Thymus (tissue), 11 donors: ENCODE results near the gene LRRC41. TPM values are rescaled to one million over a fixed set of nuclear protein-coding genes. Genes with fewer than 3 reads are reported as not detected.

Experiments used
- DNase-seq, 9 donors: peaks; one replicate each; pipeline ENCODE4 v3.0.0-alpha.2; 2013; ENCODE audit warnings: low spot score in 9 of 9, low read depth in 6 of 9, missing footprints in 1 of 9
- H3K27ac ChIP-seq, 2 donors: one replicate each; pipeline ENCODE4 v1.5.1; 2013; ENCODE audit warnings: control low read depth in 1 of 2, low read depth in 1 of 2, low read length in 1 of 2, mild to moderate bottlenecking in 1 of 2, moderate library complexity in 1 of 2
- H3K27me3 ChIP-seq, 2 donors: one replicate each; pipeline ENCODE4 v1.5.1; 2013; ENCODE audit warnings: low read length in 1 of 2; ENCODE audit not compliant: control insufficient read depth in 2 of 2, insufficient read depth in 1 of 2
- H3K36me3 ChIP-seq, 2 donors: one replicate each; pipeline ENCODE4 v1.5.1; 2013; ENCODE audit warnings: low read length in 1 of 2, mild to moderate bottlenecking in 1 of 2, moderate library complexity in 1 of 2; ENCODE audit not compliant: control insufficient read depth in 2 of 2, insufficient read depth in 2 of 2
- H3K4me1 ChIP-seq, 2 donors: one replicate each; pipeline ENCODE4 v1.5.1; 2013; ENCODE audit warnings: low read length in 2 of 2; ENCODE audit not compliant: control insufficient read depth in 2 of 2, insufficient read depth in 2 of 2
- H3K4me3 ChIP-seq, 2 donors: one replicate each; pipeline ENCODE4 v1.5.1; 2013; ENCODE audit warnings: low read length in 2 of 2, control low read depth in 1 of 2, mild to moderate bottlenecking in 1 of 2
- H3K9me3 ChIP-seq, 2 donors: one replicate each; pipeline ENCODE4 v1.5.1; 2013; ENCODE audit warnings: low read length in 1 of 2, mild to moderate bottlenecking in 1 of 2; ENCODE audit not compliant: control insufficient read depth in 2 of 2, insufficient read depth in 1 of 2
- whole genome bisulfite sequencing: extraction: QIAGEN DNeasy Blood & Tissue Kit; methylation state at CpG from one replicate; pipeline ENCODE4 v1.1.7; 2013; 5-methylcytosine and 5-hydroxymethylcytosine counted together
- polyA plus RNA-seq: library from polyadenylated mRNA; stranded (reverse); fragments of 200-250 nt; gene quantifications from one replicate; pipeline ENCODE4 v1.2.3, GENCODE V29; 2013
- total RNA-seq: library from RNA; stranded (reverse); fragments of 120-200 nt; gene quantifications from one replicate; pipeline ENCODE4 v1.2.4, GENCODE V29; 2013
- donor health status: healthy.

LRRC41 gene
- total and polyA plus RNA-seq, 2 donors = 24.1 to 32.8 TPM

DNA sequence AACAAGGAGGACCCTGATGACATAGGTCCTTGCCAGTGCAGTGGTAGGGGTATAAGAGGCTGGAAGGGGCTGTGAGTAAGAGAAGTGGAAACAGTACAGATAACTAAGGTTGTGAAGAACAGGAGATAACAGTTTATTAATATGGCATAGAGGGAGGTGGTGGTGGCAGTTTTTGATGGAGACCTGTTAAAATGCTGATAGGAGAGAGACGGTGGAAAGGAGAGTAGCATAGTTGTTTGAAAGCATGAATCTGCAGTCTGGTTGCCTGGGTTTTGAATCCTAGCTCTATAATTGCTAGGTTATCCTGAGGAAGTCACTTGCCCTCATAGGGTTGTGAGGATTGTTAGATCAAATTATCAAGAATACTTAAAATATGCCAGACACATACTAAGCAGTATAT, 19.4 kb downstream of the LRRC41 start:
- 98% methylated on average over 1 of the region's 1 CpG for WGBS
- no peaks in the 10 kb centered on the region for H3K27me3 ChIP-seq
- peaks cover 23 to 59% of the 10 kb centered on the region in 2 donors for H3K36me3 ChIP-seq
- no peak for DNase-seq
- no peak overlapping the region for H3K4me3 ChIP-seq
- no peaks in the 10 kb centered on the region for H3K9me3 ChIP-seq
- peaks cover 26 to 36% of the 10 kb centered on the region in 2 donors for H3K4me1 ChIP-seq
- H3K27ac ChIP-seq = no peak overlapping the region

DNA sequence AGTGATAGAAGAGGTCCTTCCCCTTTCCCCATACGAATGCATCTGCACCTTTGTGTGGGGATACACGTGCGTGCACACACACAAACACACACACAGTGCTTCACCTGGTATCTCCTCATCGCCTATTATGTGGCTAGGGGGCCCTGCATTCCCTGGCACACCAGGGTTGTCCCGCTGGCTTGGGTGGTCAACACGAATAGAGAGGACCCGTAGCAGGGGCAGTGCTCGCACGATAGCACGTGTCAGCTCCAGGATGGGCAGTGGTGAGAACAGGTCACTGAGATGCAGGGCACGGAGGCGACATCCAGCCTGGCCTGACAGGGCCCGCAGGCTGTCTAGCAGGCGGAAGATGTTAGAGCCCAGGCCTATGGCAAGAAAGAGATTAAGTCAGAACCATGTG, 22.4 kb downstream of the LRRC41 start:
- H3K36me3 ChIP-seq = peaks cover 41 to 81% of the 10 kb centered on the region in 2 donors

GRCh38 chr1:46280092-46280491, 23.3 kb downstream of the LRRC41 start:
- WGBS = over 99% methylated on average over 3 of the region's 3 CpGs
- DNase-seq = no peak
- H3K4me3 ChIP-seq = no peak overlapping the region
- H3K4me1 ChIP-seq = peaks cover 13 to 15% of the 10 kb centered on the region in 2 donors
- no peak overlapping the region for H3K27ac ChIP-seq
- no peaks in the 10 kb centered on the region for H3K9me3 ChIP-seq
- H3K27me3 ChIP-seq = no peaks in the 10 kb centered on the region
- peaks cover 38 to 83% of the 10 kb centered on the region in 2 donors for H3K36me3 ChIP-seq

More for the DNA sequence above, 22.4 kb downstream of the LRRC41 start:
- H3K9me3 ChIP-seq = no peaks in the 10 kb centered on the region
- DNase-seq = no peak
- H3K27me3 ChIP-seq = no peaks in the 10 kb centered on the region
- no peak overlapping the region for H3K4me3 ChIP-seq
- H3K4me1 ChIP-seq = peaks cover 21 to 24% of the 10 kb centered on the region in 2 donors
- WGBS = 97% methylated on average over 14 of the region's 14 CpGs
- no peak overlapping the region for H3K27ac ChIP-seq

DNA sequence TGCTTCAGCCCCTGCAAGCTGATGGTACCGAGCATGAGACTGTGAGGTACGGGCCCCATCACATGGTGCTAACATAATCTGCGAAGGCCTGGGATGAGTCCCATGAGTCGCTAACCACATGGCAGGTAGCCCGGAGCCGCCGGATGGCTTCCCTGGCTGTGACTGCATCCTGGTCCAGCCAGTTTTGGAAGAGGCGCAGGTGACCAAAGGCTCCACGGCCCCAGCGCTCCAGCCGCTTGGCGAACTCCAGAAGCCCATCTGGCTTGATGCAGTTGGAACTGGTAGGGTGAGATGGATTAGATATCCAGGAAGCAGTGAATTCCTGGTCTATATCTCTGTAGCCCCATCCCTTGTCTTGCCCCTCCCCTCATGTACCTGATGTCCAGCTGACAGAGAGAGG, 24.6 kb downstream of the LRRC41 start:
- H3K9me3 ChIP-seq = no peaks in the 10 kb centered on the region
- H3K4me3 ChIP-seq = no peak overlapping the region
- H3K27ac ChIP-seq = no peak overlapping the region
- DNase-seq = no peak
- H3K4me1 ChIP-seq = peaks cover 3 to 4% of the 10 kb centered on the region in 2 donors
- no peaks in the 10 kb centered on the region for H3K27me3 ChIP-seq
- H3K36me3 ChIP-seq = peaks cover 49 to 86% of the 10 kb centered on the region in 2 donors
- WGBS = 96% methylated on average over 12 of the region's 12 CpGs

DNA sequence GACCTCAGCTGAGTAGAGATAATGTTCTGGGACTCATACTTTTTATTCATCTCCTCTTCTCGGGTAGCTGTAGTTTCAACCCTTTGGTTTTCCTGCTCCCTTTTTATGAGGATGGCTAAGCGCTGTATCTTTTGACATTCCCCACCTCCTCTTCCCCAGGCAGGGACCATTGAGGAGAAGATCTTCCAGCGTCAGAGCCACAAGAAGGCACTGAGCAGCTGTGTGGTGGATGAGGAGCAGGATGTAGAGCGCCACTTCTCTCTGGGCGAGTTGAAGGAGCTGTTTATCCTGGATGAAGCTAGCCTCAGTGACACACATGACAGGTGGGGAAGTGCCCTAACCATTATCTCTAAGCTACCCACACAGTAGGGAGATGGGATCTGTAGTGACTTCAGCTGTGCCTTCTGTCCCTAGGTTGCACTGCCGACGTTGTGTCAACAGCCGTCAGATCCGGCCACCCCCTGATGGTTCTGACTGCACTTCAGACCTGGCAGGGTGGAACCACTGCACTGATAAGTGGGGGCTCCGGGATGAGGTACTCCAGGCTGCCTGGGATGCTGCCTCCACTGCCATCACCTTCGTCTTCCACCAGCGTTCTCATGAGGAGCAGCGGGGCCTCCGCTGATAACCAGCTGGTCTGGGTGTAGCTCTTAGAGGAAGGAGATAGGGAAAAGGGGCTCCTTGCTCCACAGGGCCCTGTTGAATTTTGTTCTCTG, 25.6 kb downstream of the LRRC41 start:
- Histone ChIP-seq H3K27ac (no peak overlapping the region), H3K4me3 (no peak overlapping the region), H3K27me3 (no peaks in the 10 kb centered on the region), H3K36me3 (peaks cover 54 to 96% of the 10 kb centered on the region in 2 donors), H3K4me1 (no peaks in the 10 kb centered on the region), H3K9me3 (no peaks in the 10 kb centered on the region)
- WGBS = 97% methylated on average over 14 of the region's 14 CpGs
- no peak for DNase-seq

DNA sequence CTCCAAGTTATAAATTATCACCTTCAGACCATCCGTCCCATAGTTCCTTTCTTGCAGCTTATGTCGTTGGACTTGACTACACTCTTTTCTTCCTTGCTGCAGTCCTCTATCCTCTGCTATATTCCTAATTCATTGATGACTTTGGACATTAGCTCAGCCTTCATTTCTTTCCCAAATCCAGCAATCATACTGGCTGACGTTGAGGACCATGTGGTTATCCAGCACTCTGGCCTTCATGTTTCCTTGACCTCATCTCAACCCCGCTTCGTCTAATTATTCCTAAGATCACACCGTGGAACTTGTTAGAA, 28.4 kb downstream of the LRRC41 start:
- 97% methylated on average over 6 of the region's 6 CpGs for WGBS
- H3K4me3 ChIP-seq = no peak overlapping the region
- peaks cover 63 to 97% of the 10 kb centered on the region in 2 donors for H3K36me3 ChIP-seq
- H3K27me3 ChIP-seq = no peaks in the 10 kb centered on the region
- H3K4me1 ChIP-seq = no peaks in the 10 kb centered on the region
- H3K9me3 ChIP-seq = no peaks in the 10 kb centered on the region
- no peak overlapping the region for H3K27ac ChIP-seq
- DNase-seq = no peak

GRCh38 chr1:46274225-46275029, 29.0 kb downstream of the LRRC41 start:
- H3K4me3 ChIP-seq = no peak overlapping the region
- DNase-seq = no peak
- over 99% methylated on average over 6 of the region's 6 CpGs for WGBS
- no peak overlapping the region for H3K27ac ChIP-seq
- no peaks in the 10 kb centered on the region for H3K27me3 ChIP-seq
- H3K36me3 ChIP-seq = peaks cover 61 to 96% of the 10 kb centered on the region in 2 donors
- no peaks in the 10 kb centered on the region for H3K4me1 ChIP-seq
- H3K9me3 ChIP-seq = no peaks in the 10 kb centered on the region

- H3K4me3 ChIP-seq = no peak overlapping the region
- no peaks in the 10 kb centered on the region for H3K27me3 ChIP-seq
- no peak for DNase-seq
- no peaks in the 10 kb centered on the region for H3K9me3 ChIP-seq
- WGBS = 98% methylated on average over 1 of the region's 1 CpG
- peaks cover 70 to 92% of the 10 kb centered on the region in 2 donors for H3K36me3 ChIP-seq
- H3K27ac ChIP-seq = no peak overlapping the region
- H3K4me1 ChIP-seq = no peaks in the 10 kb centered on the region
These were observed 34.8 kb downstream of the LRRC41 start for GRCh38 chr1:46268578-46268977.

DNA sequence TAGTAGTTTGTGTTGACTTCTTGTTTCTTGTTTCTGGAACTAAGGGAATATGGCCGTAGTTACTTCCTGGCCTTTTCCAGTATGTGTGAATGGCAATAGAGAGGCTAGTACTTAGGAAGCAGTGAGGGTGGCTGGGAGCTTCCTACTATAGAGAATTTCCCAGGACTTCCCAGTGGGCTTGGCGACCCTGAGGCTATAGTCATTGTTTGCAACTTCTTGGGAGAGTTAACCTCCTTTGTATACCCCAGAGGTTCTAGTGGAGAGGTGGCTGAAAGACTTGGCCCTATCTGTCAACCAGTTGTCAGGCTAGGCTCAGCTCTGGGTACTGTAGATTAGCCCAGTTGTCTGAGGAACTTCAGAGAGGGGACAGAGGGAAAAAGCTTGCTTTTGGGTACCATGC, 40.3 kb downstream of the LRRC41 start:
- Histone ChIP-seq H3K4me3 (no peak overlapping the region), H3K27me3 (no peaks in the 10 kb centered on the region), H3K4me1 (no peaks in the 10 kb centered on the region), H3K9me3 (no peaks in the 10 kb centered on the region), H3K36me3 (peaks cover 84 to 90% of the 10 kb centered on the region in 2 donors), H3K27ac (no peak overlapping the region)
- 97% methylated on average over 2 of the region's 2 CpGs for WGBS
- no peak for DNase-seq
